Suprapubic skin (tissue), 4 donors: Measurements from ENCODE around the gene MYEOV. TPM values are rescaled to one million over a fixed set of nuclear protein-coding genes. Genes with fewer than 3 reads are reported as not detected.

Source experiments
- DNase-seq, 2 donors: peaks; one replicate each; pipeline ENCODE4 v3.0.0-alpha.2; 2019; ENCODE audit warnings: low spot score in 2 of 2
- H3K27ac ChIP-seq: fragments of 200-600 bp; sonication (generic); one replicate; pipeline ENCODE4 v1.5.1; 2019
- H3K27me3 ChIP-seq: fragments of 200-600 bp; sonication (generic); one replicate; pipeline ENCODE4 v1.5.1; 2019
- H3K36me3 ChIP-seq: fragments of 200-600 bp; sonication (generic); one replicate; pipeline ENCODE4 v1.5.1; 2019
- H3K4me1 ChIP-seq: fragments of 200-600 bp; sonication (generic); one replicate; pipeline ENCODE4 v1.5.1; 2019
- H3K4me3 ChIP-seq: fragments of 200-600 bp; sonication (generic); one replicate; pipeline ENCODE4 v1.5.1; 2019; ENCODE audit warnings: mild to moderate bottlenecking
- H3K9me3 ChIP-seq: fragments of 200-600 bp; sonication (generic); one replicate; pipeline ENCODE4 v1.5.1; 2019
- EP300 ChIP-seq: sonication (generic); formaldehyde crosslinking; IDR thresholded peaks from one replicate; pipeline ENCODE4 v1.6.1; 2017; ENCODE audit warnings: antibody characterized with exemption
- POLR2A ChIP-seq, 2 donors: fragments of 450-650 bp; IDR thresholded peaks; one replicate each; pipeline ENCODE4 v1.6.1; 2017; ENCODE audit warnings: antibody characterized with exemption in 2 of 2, mild to moderate bottlenecking in 2 of 2, moderate library complexity in 2 of 2
- POLR2AphosphoS5 ChIP-seq, 3 donors: sonication (generic); formaldehyde crosslinking; IDR thresholded peaks; one replicate each; pipeline ENCODE4 v1.6.1; 2017; ENCODE audit warnings: antibody characterized with exemption in 3 of 3
- WGBS: methylation state at CpG from one replicate; pipeline ENCODE4 v1.1.5; 2018; 5-methylcytosine and 5-hydroxymethylcytosine counted together
- total RNA-seq, 4 donors: library from RNA; depleted of rRNA; stranded (reverse); fragments of >200 nt; gene quantifications; one replicate each; pipeline ENCODE4 v1.1.0, GENCODE V29; 2016
- TF ChIP-seq, protein P1 (sequence below), 2 donors: fragments of 200-600 bp in 1 of 2; fragments of 450-650 bp in 1 of 2; sonication (generic) in 1 of 2; IDR thresholded peaks; one replicate each; pipeline ENCODE4 v1.5.1; 2016 to 2019; ENCODE audit warnings: antibody characterized with exemption in 2 of 2, mild to moderate bottlenecking in 1 of 2, moderate library complexity in 1 of 2

The MYEOV gene
- total RNA-seq, 4 donors from 2014 or later = 9.9 to 25.6 (median 15.8) TPM

DNA sequence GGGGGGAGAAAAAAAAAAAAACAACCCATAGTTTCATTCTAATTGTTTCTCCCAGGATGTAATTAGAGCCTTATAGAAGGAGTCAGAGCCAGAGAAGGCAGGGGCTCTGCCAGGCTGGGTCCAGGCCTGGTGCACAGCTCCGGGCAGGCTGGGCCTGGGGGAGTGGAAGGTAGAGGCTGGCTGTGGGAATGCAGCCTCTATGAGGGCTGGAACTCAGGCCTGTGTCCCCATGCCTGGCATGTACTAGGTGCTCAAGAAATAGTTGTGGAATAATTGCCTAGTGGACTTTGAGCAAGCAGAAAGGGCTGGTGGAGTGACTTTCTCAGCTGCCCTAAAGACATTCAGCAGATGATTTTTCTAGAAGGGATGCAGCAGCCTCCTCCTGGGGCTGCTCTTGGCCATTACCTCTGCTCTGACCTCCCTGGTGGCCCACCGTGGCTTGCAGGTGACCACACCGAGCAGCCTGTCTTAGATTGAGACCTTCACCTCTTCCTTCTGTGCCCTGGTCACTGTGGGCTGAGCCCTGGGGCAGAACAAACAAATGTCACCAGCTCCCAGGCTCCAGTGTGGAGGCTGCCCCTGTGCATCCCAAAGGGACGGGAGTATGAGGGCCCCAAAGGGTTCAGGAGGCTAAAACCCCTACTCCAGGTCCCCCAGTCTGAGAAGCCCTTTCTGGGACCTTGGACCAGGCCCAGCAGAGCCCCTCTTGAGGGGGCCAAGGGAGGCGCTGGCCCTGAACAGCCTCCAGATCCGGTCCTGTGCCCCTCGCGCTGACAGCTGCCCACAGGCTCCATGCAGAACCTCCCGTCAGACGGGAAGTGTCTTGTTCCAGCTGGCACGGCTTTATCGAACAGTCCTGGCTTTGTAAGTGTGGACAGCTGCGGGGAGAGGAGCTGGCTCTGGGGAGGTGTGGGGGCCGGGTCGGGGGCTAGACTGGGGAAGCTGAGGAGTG lies 18.8 kb downstream of the MYEOV start:
- no peak overlapping the region for H3K4me3 ChIP-seq
- H3K27ac ChIP-seq = no peak overlapping the region
- H3K4me1 ChIP-seq = peaks cover 7% of the 10 kb centered on the region
- no peaks in the 10 kb centered on the region for H3K9me3 ChIP-seq
- 52% methylated on average over 15 of the region's 15 CpGs for WGBS
- TF ChIP-seq POLR2AphosphoS5 (IDR thresholded peaks at IDR 0.05) = no peak
- TF ChIP-seq POLR2A (IDR thresholded peaks at IDR 0.05) = no peak
- TF ChIP-seq, protein P1, sequence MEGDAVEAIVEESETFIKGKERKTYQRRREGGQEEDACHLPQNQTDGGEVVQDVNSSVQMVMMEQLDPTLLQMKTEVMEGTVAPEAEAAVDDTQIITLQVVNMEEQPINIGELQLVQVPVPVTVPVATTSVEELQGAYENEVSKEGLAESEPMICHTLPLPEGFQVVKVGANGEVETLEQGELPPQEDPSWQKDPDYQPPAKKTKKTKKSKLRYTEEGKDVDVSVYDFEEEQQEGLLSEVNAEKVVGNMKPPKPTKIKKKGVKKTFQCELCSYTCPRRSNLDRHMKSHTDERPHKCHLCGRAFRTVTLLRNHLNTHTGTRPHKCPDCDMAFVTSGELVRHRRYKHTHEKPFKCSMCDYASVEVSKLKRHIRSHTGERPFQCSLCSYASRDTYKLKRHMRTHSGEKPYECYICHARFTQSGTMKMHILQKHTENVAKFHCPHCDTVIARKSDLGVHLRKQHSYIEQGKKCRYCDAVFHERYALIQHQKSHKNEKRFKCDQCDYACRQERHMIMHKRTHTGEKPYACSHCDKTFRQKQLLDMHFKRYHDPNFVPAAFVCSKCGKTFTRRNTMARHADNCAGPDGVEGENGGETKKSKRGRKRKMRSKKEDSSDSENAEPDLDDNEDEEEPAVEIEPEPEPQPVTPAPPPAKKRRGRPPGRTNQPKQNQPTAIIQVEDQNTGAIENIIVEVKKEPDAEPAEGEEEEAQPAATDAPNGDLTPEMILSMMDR (IDR thresholded peaks at IDR 0.05) = no peak
- no peaks in the 10 kb centered on the region for H3K27me3 ChIP-seq
- no peaks in the 10 kb centered on the region for H3K36me3 ChIP-seq
- DNase-seq = peak in 1 of 2 donors; percentile 63

DNA sequence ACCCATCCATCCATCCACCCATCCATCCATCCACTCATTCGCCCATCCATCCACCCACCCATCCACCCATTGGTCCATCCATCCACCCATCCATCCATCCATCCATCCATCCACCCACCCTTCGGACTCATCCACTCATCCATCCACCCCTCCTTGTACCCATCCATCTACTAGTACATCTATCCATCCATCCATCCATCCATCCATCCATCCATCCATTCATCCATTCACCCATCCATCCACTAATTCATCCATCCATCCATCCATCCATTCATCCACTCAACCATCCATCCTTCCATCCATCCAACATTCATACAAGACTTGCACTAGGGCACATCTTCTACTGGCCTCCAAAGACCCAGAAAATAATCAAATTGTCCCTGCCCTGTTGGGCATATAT lies 20.0 kb downstream of the MYEOV start:
- Histone ChIP-seq H3K27ac (no peak overlapping the region), H3K9me3 (no peaks in the 10 kb centered on the region), H3K4me1 (peaks cover 7% of the 10 kb centered on the region), H3K27me3 (no peaks in the 10 kb centered on the region), H3K4me3 (no peak overlapping the region), H3K36me3 (no peaks in the 10 kb centered on the region)
- TF ChIP-seq, protein P1 (IDR thresholded peaks at IDR 0.05) = no peak
- TF ChIP-seq POLR2AphosphoS5 (IDR thresholded peaks at IDR 0.05) (no peak), POLR2A (IDR thresholded peaks at IDR 0.05) (no peak), EP300 (no peak)
- no peak for DNase-seq
- 95% methylated on average over 1 of the region's 2 CpGs for WGBS

DNA sequence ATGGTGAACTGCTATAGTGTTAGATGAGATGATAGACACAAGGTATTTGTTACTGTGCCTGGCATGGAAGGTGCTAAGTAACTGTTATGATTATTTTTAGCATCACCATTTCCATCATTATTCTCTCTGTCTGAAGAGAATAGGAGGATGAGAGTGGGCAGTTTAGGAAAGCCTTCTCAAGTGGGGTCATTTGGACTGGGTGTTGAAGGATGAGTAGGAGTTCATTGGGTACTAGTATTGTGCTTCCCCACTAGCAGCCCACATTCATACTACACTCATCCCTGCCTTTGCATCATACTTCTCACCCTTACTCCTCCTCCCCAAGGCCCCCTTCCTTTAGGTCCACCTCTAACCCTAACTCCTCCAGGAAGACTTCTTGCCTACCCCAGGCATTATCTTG lies 20.6 kb downstream of the MYEOV start:
- H3K27ac ChIP-seq = no peak overlapping the region
- peaks cover 7% of the 10 kb centered on the region for H3K4me1 ChIP-seq
- no peak for TF ChIP-seq POLR2AphosphoS5 (IDR thresholded peaks at IDR 0.05)
- TF ChIP-seq, protein P1 (IDR thresholded peaks at IDR 0.05) = no peak
- no peak for TF ChIP-seq EP300
- no peaks in the 10 kb centered on the region for H3K9me3 ChIP-seq
- H3K27me3 ChIP-seq = no peaks in the 10 kb centered on the region
- DNase-seq = no peak
- H3K4me3 ChIP-seq = no peak overlapping the region
- no peaks in the 10 kb centered on the region for H3K36me3 ChIP-seq

DNA sequence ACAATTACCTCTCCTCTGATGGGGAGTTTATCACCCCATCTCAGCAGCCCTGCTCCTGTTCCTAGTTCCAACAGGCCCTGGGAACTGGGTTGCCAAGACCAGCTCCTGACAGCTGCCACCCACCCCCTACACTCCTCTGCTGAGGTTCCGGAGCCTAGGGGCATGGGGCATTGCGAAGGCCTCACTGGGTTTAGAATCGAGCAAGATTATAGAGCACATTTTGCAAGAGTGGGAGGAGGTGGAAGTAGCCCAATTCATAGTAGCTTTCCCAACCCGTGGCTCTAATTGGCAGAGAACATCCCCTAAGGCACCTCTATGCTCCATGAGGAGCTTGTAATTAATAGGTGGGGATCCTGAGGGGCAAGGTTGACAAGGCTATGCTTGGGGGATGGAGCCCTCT lies 23.0 kb downstream of the MYEOV start:
- Histone ChIP-seq H3K36me3 (no peaks in the 10 kb centered on the region), H3K4me3 (no peak overlapping the region), H3K4me1 (peaks cover 10% of the 10 kb centered on the region), H3K27ac (no peak overlapping the region), H3K9me3 (no peaks in the 10 kb centered on the region), H3K27me3 (no peaks in the 10 kb centered on the region)
- TF ChIP-seq EP300 = no peak
- no peak for TF ChIP-seq POLR2A (IDR thresholded peaks at IDR 0.05)
- TF ChIP-seq, protein P1 (IDR thresholded peaks at IDR 0.05) = no peak
- no peak for TF ChIP-seq POLR2AphosphoS5 (IDR thresholded peaks at IDR 0.05)
- peak in 1 of 2 donors; percentile 56 for DNase-seq
- 45% methylated on average over 2 of the region's 4 CpGs for WGBS

DNA sequence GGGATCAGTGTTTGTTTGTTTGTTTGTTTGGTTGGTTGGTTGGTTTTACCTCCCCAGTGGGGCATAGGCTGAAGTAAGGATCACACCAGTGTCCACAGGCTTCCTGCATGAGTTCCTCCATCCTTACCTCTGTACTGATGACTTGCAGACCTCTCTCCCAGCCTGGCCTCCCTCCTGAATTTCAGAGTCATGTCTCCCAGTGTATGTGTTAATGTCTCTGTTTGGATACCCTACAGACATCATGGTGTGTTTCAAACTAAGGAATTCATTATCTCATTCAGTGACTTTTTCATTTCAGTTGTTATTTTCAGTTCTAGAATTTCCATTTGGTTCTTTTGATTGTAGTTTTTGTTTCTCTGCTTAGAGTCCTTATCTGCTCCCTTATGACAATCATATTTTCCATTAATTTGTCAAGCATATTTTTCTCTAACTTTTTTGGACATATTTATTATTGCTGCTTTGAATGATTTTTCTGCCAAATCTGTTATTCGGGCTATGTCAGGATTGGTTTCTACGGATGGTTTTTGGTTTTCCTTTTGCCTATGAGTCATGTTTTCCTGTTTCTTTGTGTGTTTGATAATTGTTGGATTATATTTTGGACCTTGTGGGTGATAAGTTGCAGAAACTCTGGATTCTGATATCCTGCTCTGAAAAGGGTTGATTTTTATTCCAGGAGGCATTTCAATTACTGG lies 23.6 kb downstream of the MYEOV start:
- TF ChIP-seq EP300 = no peak
- TF ChIP-seq POLR2A (IDR thresholded peaks at IDR 0.05) = no peak
- TF ChIP-seq, protein P1 (IDR thresholded peaks at IDR 0.05) = no peak
- TF ChIP-seq POLR2AphosphoS5 (IDR thresholded peaks at IDR 0.05) = no peak
- DNase-seq = no peak
- Histone ChIP-seq H3K9me3 (no peaks in the 10 kb centered on the region), H3K36me3 (no peaks in the 10 kb centered on the region), H3K4me1 (peaks cover 10% of the 10 kb centered on the region), H3K27ac (no peak overlapping the region), H3K4me3 (no peak overlapping the region), H3K27me3 (no peaks in the 10 kb centered on the region)
- 40% methylated on average over 2 of the region's 2 CpGs for WGBS
